Ascending aorta (tissue), 2 donors: ENCODE data around the gene SORBS2. TPM values are rescaled to one million over a fixed set of nuclear protein-coding genes. Genes with fewer than 3 reads are reported as not detected.

Experiments
- DNase-seq, 2 donors: peaks; one replicate each; pipeline ENCODE4 v3.0.0-alpha.2; 2019; ENCODE audit warnings: low spot score in 2 of 2
- H3K27ac ChIP-seq, 2 donors: fragments of 200-600 bp; sonication (generic); one replicate each; pipeline ENCODE4 v1.5.1; 2016 to 2017; ENCODE audit warnings: mild to moderate bottlenecking in 1 of 2
- H3K27me3 ChIP-seq: fragments of 200-600 bp; sonication (generic); one replicate; pipeline ENCODE4 v1.5.1; 2017
- H3K36me3 ChIP-seq, 2 donors: fragments of 200-600 bp; sonication (generic); one replicate each; pipeline ENCODE4 v1.5.1; 2016
- H3K4me1 ChIP-seq, 2 donors: fragments of 200-600 bp; sonication (generic); one replicate each; pipeline ENCODE4 v1.5.1; 2016 to 2017; ENCODE audit warnings: mild to moderate bottlenecking in 1 of 2
- H3K4me3 ChIP-seq, 2 donors: fragments of 200-600 bp; sonication (generic); one replicate each; pipeline ENCODE4 v1.5.1; 2016 to 2017; ENCODE audit warnings: mild to moderate bottlenecking in 1 of 2
- H3K9me3 ChIP-seq, 2 donors: fragments of 200-600 bp; sonication (generic); one replicate each; pipeline ENCODE4 v1.5.1; 2016
- intact Hi-C: fragments of 100-400 bp; cut with DNase I; formaldehyde crosslinking; loops from one replicate; pipeline ENCODE4 v1.15.1; 2023
- total RNA-seq: library from RNA; depleted of rRNA; stranded (reverse); fragments of >200 nt; gene quantifications from one replicate; pipeline ENCODE4 v1.1.0, GENCODE V29; 2016
- TF ChIP-seq, protein P1 (sequence below), 3 experiments: fragments of 200-600 bp in 2 of 3; fragments of 450-650 bp in 1 of 3; sonication (generic) in 2 of 3; IDR thresholded peaks; one replicate each; pipeline ENCODE4 v1.5.1; 2016 to 2019; ENCODE audit warnings: antibody characterized with exemption in 3 of 3, mild to moderate bottlenecking in 1 of 3, moderate library complexity in 1 of 3

Gene SORBS2
- total RNA-seq, 1 donor from 2014 or later, result 246 TPM

DNA sequence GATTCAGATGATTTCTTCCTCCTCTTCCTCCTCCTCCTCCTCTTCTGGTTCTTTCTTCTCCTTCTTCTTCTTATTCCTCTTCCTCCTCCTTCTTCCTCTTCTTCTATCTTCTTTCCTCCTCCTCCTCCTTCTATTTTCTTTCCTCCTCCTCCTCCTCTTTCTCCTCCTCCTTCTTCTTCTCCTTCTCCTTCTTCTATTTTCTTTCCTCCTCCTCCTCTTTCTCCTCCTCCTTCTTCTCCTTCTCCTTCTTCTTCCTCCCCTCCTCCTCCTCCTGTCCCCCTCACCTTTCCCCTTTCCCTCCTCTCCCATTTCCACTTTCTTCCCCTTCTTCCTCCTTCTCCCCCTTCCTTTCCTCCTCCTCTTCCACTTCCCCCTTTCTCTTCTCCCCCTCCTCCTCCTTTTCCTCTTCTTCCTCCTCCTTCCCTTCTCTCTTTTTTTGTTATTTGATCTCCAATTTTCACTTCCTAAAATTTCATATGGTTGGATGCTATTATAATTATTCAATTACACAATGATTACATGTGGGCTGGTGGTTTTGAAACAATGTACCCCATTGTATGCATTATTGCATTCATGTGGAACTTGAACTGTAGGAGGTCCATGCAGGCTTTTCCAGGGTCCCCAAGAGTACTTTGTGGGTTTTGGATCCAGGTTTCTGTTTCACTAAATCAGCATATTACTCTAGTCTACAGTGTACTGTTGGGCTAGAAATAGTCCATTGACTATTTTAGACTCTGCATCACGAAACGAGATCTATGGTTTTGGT lies 68.1 kb downstream of the SORBS2 start:
- Histone ChIP-seq H3K4me1 (peaks cover 0 to 18% of the 10 kb centered on the region in 2 donors), H3K27me3 (no peaks in the 10 kb centered on the region), H3K27ac (peak overlapping the region in 1 of 2 donors; percentile 69), H3K9me3 (no peaks in the 10 kb centered on the region), H3K4me3 (no peak overlapping the region), H3K36me3 (no peaks in the 10 kb centered on the region)
- TF ChIP-seq, protein P1, sequence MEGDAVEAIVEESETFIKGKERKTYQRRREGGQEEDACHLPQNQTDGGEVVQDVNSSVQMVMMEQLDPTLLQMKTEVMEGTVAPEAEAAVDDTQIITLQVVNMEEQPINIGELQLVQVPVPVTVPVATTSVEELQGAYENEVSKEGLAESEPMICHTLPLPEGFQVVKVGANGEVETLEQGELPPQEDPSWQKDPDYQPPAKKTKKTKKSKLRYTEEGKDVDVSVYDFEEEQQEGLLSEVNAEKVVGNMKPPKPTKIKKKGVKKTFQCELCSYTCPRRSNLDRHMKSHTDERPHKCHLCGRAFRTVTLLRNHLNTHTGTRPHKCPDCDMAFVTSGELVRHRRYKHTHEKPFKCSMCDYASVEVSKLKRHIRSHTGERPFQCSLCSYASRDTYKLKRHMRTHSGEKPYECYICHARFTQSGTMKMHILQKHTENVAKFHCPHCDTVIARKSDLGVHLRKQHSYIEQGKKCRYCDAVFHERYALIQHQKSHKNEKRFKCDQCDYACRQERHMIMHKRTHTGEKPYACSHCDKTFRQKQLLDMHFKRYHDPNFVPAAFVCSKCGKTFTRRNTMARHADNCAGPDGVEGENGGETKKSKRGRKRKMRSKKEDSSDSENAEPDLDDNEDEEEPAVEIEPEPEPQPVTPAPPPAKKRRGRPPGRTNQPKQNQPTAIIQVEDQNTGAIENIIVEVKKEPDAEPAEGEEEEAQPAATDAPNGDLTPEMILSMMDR (IDR thresholded peaks at IDR 0.05), result no peak
- DNase-seq, result no peak
- intact Hi-C loops, result no loop called here

GRCh38 chr4:185742766-185743165 lies 69.2 kb downstream of the SORBS2 start:
- TF ChIP-seq, protein P1 (IDR thresholded peaks at IDR 0.05), result no peak
- intact Hi-C loops, result no loop called here
- Histone ChIP-seq H3K27me3 (no peaks in the 10 kb centered on the region), H3K4me3 (no peak overlapping the region), H3K4me1 (peaks cover 1 to 26% of the 10 kb centered on the region in 2 donors), H3K9me3 (no peaks in the 10 kb centered on the region), H3K36me3 (no peaks in the 10 kb centered on the region), H3K27ac (peak overlapping the region; percentile 31 to 69)
- DNase-seq, result no peak

DNA sequence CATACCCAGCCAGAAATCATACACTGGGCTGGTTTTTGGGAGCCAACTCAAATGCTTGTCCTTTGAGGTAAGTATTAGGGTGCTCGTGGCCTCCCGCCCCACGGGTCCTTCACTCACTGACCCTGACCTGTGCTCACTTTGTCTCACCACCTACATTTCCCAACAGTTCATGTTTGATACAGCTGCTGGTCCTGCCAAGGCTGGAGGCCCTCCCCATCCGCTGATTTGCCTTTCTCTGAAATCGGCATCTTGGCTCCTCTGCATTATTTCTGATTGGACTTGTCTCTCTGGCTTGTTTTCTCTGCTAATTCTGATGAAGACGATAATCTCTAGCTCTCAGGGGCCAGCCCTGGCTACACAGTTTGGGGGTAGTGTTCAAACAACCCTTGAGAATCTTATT lies 70.2 kb downstream of the SORBS2 start:
- no peak overlapping the region for H3K4me3 ChIP-seq
- H3K36me3 ChIP-seq, result no peaks in the 10 kb centered on the region
- peak overlapping the region; percentile 31 to 69 for H3K27ac ChIP-seq
- H3K4me1 ChIP-seq, result peaks cover 7 to 36% of the 10 kb centered on the region in 2 donors
- TF ChIP-seq, protein P1 (IDR thresholded peaks at IDR 0.05), result no peak
- H3K27me3 ChIP-seq, result no peaks in the 10 kb centered on the region
- no peaks in the 10 kb centered on the region for H3K9me3 ChIP-seq
- DNase-seq, result no peak
- intact Hi-C loops, result no loop called here

- no peak for DNase-seq
- intact Hi-C loops, result no loop called here
- Histone ChIP-seq H3K27ac (peak overlapping the region; percentile 21 to 69), H3K9me3 (no peaks in the 10 kb centered on the region), H3K36me3 (no peaks in the 10 kb centered on the region), H3K4me3 (no peak overlapping the region), H3K4me1 (peaks cover 13 to 48% of the 10 kb centered on the region in 2 donors), H3K27me3 (no peaks in the 10 kb centered on the region)
- TF ChIP-seq, protein P1 (IDR thresholded peaks at IDR 0.05), result no peak
These were observed 71.5 kb downstream of the SORBS2 start for GRCh38 chr4:185740471-185740873.

DNA sequence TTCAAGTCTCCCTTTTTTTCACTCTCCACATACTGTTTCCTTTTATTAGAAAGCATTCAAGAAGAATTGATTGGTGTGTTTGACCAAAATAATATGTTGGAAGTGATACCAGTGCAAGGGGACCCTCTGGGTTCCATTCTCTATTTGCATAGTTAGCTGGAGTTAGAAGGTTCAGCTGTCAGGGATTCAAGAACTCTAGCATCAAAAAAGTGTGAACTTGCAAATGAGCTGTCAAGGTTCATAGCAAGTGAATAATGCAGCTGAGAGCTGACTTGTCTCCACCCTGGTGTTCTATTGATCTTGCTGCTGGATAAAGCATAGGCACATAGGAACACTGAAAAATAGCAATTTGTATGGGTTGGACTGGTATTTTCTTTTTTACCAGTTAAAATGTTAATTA lies 73.2 kb downstream of the SORBS2 start:
- intact Hi-C loops, result loop anchor here (2.0 to 5.0 kb wide), 4 partner anchors 34 to 288 kb away; no protein-coding TSS in a partner anchor
- TF ChIP-seq, protein P1 (IDR thresholded peaks at IDR 0.05), result no peak
- Histone ChIP-seq H3K9me3 (no peaks in the 10 kb centered on the region), H3K4me3 (peak overlapping the region in 1 of 2 donors; percentile 43), H3K27me3 (no peaks in the 10 kb centered on the region), H3K36me3 (no peaks in the 10 kb centered on the region), H3K27ac (peak overlapping the region; percentile 81 to 90), H3K4me1 (peaks cover 13 to 52% of the 10 kb centered on the region in 2 donors)
- no peak for DNase-seq
